Smooth muscle cell (in vitro differentiated cells): ENCODE measurements around the gene LRRC71. TPM values are rescaled to one million over a fixed set of nuclear protein-coding genes. Genes with fewer than 3 reads are reported as not detected.

ENCODE experiments used
- DNase-seq: peaks from one replicate; lab custom pipeline; 2025; ENCODE audit not compliant: unreplicated experiment; lab: John Stamatoyannopoulos, UW
- H2AFZ ChIP-seq: fragments of 200-600 bp; sonication (generic); 2 replicates; pipeline ENCODE4 v1.6.0; 2016; ENCODE audit warnings: antibody characterized with exemption, low read depth, mild to moderate bottlenecking
- H3F3A ChIP-seq: fragments of 200-600 bp; sonication (generic); 2 replicates; pipeline ENCODE4 v1.6.0; 2017; ENCODE audit warnings: antibody characterized with exemption, low read depth
- H3K27ac ChIP-seq: fragments of 200-600 bp; sonication (generic); 2 replicates; pipeline ENCODE4 v1.5.1; 2016; ENCODE audit warnings: low read depth, mild to moderate bottlenecking
- H3K27me3 ChIP-seq: fragments of 200-600 bp; sonication (generic); 2 replicates; pipeline ENCODE4 v1.6.1; 2016; ENCODE audit warnings: low read depth, mild to moderate bottlenecking
- H3K36me3 ChIP-seq: fragments of 200-600 bp; sonication (generic); 2 replicates; pipeline ENCODE4 v1.5.1; 2016; ENCODE audit warnings: low read depth
- H3K4me1 ChIP-seq: fragments of 200-600 bp; sonication (generic); 2 replicates; pipeline ENCODE4 v1.5.1; 2016; ENCODE audit warnings: low read depth
- H3K4me2 ChIP-seq: fragments of 200-600 bp; sonication (generic); 2 replicates; pipeline ENCODE4 v1.6.0; 2016; ENCODE audit warnings: mild to moderate bottlenecking
- H3K4me3 ChIP-seq: fragments of 200-600 bp; sonication (generic); 2 replicates; pipeline ENCODE4 v1.5.1; 2016; ENCODE audit warnings: mild to moderate bottlenecking
- H3K79me2 ChIP-seq: fragments of 200-600 bp; sonication (generic); 2 replicates; pipeline ENCODE4 v1.6.0; 2016; ENCODE audit warnings: low read depth, mild to moderate bottlenecking
- H3K9ac ChIP-seq: fragments of 200-600 bp; sonication (generic); 2 replicates; pipeline ENCODE4 v1.6.0; 2016; ENCODE audit warnings: low read depth
- H3K9me3 ChIP-seq: fragments of 200-600 bp; sonication (generic); replicated peaks from 2 replicates; pipeline ENCODE4 v1.5.1; 2016; ENCODE audit warnings: low read depth
- H4K20me1 ChIP-seq: fragments of 200-600 bp; sonication (generic); 2 replicates; pipeline ENCODE4 v1.6.0; 2016; ENCODE audit warnings: low read depth
- WGBS: methylation state at CpG from one replicate; pipeline ENCODE4 v1.1.7; 2016; ENCODE audit warnings: low lambda C conversion rate; 5-methylcytosine and 5-hydroxymethylcytosine counted together
- polyA plus RNA-seq: library from polyadenylated mRNA; unstranded; fragments of >200 nt; fragmentation: Nextera tagmentation; extraction: Ambion mirVana; gene quantifications from 2 replicates; pipeline ENCODE4 v1.2.1, GENCODE V29; 2016
- total RNA-seq: library from RNA; depleted of rRNA; stranded (reverse); fragments of >200 nt; gene quantifications from 2 replicates; pipeline ENCODE4 v1.2.3, GENCODE V29; 2014
- TF ChIP-seq, protein P1 (sequence below): fragments of 200-600 bp; sonication (generic); IDR thresholded peaks from 2 replicates; pipeline ENCODE4 v1.5.1; 2017; ENCODE audit warnings: borderline replicate concordance, mild to moderate bottlenecking, antibody characterized with exemption; ENCODE audit not compliant: insufficient read depth, poor library complexity, severe bottlenecking

Gene LRRC71
- total RNA-seq (not detected in 2 replicates), polyA plus RNA-seq (0.33 TPM in 1 of 2 replicates, not detected in the other)

DNA sequence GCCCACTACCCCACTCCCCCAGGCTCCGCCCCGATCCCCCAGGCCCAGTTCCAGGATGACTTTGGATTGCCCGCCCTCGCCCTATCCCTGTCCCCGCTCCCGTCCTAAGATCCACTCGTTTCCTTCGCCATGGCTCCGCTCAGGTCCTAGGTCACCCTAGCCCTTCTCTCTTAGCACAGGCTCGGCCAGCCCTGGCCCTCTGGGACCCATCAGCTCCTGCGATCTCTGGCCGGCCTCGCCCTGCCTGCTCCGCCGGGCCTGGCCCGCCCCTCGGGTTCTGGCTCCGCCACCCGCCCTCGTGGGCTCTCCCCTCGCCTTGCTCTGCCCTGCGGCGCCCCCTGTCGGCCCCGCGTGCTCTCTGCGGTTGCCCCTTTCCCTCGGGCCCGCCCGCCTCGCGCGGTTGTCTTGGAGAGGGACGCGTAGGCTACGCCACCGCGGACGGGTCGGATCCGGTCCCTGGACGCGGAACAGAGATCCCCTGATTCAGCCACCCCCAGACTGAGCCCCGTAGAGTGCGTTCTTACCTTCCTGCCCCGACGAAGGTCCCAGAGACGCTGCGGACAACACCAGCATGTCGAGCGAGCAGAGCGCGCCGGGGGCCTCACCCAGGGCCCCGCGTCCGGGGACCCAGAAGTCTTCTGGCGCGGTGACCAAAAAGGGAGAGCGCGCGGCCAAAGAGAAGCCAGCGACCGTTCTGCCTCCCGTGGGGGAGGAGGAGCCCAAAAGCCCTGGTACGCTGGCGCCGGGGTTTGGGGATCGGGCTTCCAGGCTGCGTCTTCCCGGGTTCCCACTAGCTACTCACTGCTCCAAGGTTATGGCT is at the start of gene LRRC71:
TSS of gene LRRC71 (plus strand) at position 400 of the 820 bp plus-strand sequence. CDS start at position 572, 172 bp downstream.
- Histone ChIP-seq H3K4me3 (peak within 1 kb of the TSS; percentile 43), H3K36me3 (no peaks in the 10 kb centered on the region), H2AFZ (no peak within 1 kb of the TSS), H3K4me1 (peaks cover 11% of the 10 kb centered on the region), H3K27ac (no peak within 1 kb of the TSS), H3K4me2 (peak within 1 kb of the TSS; percentile 80), H3K9me3 (no peaks in the 10 kb centered on the region), H3K79me2 (no peaks in the 10 kb centered on the region), H3K9ac (no peak within 1 kb of the TSS), H3F3A (peaks cover 4% of the 10 kb centered on the region), H4K20me1 (peaks cover 7% of the 10 kb centered on the region), H3K27me3 (peaks cover 50% of the 10 kb centered on the region)
- peak; percentile 68 for DNase-seq
- WGBS: 4% methylated on average over 57 of the region's 71 CpGs
- TF ChIP-seq, protein P1, sequence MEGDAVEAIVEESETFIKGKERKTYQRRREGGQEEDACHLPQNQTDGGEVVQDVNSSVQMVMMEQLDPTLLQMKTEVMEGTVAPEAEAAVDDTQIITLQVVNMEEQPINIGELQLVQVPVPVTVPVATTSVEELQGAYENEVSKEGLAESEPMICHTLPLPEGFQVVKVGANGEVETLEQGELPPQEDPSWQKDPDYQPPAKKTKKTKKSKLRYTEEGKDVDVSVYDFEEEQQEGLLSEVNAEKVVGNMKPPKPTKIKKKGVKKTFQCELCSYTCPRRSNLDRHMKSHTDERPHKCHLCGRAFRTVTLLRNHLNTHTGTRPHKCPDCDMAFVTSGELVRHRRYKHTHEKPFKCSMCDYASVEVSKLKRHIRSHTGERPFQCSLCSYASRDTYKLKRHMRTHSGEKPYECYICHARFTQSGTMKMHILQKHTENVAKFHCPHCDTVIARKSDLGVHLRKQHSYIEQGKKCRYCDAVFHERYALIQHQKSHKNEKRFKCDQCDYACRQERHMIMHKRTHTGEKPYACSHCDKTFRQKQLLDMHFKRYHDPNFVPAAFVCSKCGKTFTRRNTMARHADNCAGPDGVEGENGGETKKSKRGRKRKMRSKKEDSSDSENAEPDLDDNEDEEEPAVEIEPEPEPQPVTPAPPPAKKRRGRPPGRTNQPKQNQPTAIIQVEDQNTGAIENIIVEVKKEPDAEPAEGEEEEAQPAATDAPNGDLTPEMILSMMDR: peak; percentile 95

DNA sequence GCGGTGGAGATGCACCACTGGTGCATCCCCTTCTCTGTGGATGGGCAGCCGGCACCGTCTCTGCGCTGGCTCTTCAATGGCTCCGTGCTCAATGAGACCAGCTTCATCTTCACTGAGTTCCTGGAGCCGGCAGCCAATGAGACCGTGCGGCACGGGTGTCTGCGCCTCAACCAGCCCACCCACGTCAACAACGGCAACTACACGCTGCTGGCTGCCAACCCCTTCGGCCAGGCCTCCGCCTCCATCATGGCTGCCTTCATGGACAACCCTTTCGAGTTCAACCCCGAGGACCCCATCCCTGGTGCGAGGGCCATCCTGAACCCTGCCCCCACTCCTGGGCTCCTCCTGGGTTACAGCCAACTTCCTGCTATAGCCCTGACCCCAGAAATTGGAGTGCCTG is 46.8 kb upstream of the LRRC71 start:
- H4K20me1 ChIP-seq: no peaks in the 10 kb centered on the region
- no peaks in the 10 kb centered on the region for H3K79me2 ChIP-seq
- H2AFZ ChIP-seq: no peak overlapping the region
- no peak overlapping the region for H3K4me3 ChIP-seq
- TF ChIP-seq, protein P1: no peak
- H3K27me3 ChIP-seq: peaks cover 8% of the 10 kb centered on the region
- WGBS: 94% methylated on average over 18 of the region's 18 CpGs
- H3F3A ChIP-seq: no peaks in the 10 kb centered on the region
- no peaks in the 10 kb centered on the region for H3K9me3 ChIP-seq
- no peak overlapping the region for H3K4me2 ChIP-seq
- DNase-seq: no peak
- H3K9ac ChIP-seq: no peak overlapping the region
- H3K27ac ChIP-seq: no peak overlapping the region
- peaks cover 5% of the 10 kb centered on the region for H3K4me1 ChIP-seq
- H3K36me3 ChIP-seq: no peaks in the 10 kb centered on the region

DNA sequence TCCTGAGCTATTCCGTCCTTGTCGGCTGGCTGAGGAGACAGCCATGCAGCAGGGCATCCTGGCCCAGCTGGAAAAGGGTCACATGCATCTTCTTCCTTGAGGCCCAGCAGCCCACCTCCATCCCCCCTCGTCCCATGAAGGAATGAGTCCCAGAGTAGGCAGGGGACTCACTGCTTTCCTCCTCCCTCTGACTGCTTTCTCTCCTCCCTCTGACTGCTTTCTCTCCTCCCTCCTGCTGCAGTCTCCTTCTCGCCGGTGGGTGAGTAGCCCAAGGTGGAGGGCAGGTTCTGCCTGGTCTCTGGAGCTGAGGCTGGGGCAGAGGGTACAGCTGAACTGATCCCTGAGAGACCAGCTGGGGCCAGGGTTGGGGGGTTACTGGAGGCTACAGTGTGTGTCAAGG is 46.3 kb upstream of the LRRC71 start:
- Histone ChIP-seq H3K4me2 (no peak overlapping the region), H2AFZ (no peak overlapping the region), H3F3A (no peaks in the 10 kb centered on the region), H3K27me3 (peaks cover 8% of the 10 kb centered on the region), H3K9me3 (no peaks in the 10 kb centered on the region), H3K79me2 (no peaks in the 10 kb centered on the region), H3K27ac (no peak overlapping the region), H4K20me1 (no peaks in the 10 kb centered on the region), H3K4me1 (peaks cover 5% of the 10 kb centered on the region), H3K4me3 (no peak overlapping the region), H3K36me3 (no peaks in the 10 kb centered on the region), H3K9ac (no peak overlapping the region)
- 90% methylated on average over 5 of the region's 5 CpGs for WGBS
- no peak for DNase-seq
- TF ChIP-seq, protein P1: no peak
